Esophagus squamous epithelium (tissue), 5 donors: ENCODE data around the gene SLC9A7. TPM values are rescaled to one million over a fixed set of nuclear protein-coding genes. Genes with fewer than 3 reads are reported as not detected.
A peak's percentile ranks its signal among the peaks of the same experiment; 100 is the strongest.
"Not testable (repeated sequence)": the region's sequence is repeated elsewhere in the genome, so short reads cannot be mapped to it uniquely, and the experiment has no call there.

Experiments used
- DNase-seq: peaks from one replicate; lab custom pipeline; 2025; lab: John Stamatoyannopoulos, UW
- H3K27ac ChIP-seq, 4 donors: fragments of 200-600 bp; sonication (generic); one replicate each; pipeline ENCODE4 v1.5.1; 2016 to 2019; ENCODE audit warnings: mild to moderate bottlenecking in 1 of 4
- H3K27me3 ChIP-seq, 4 donors: fragments of 200-600 bp; sonication (generic); 1 replicate in 3 of 4; 2 replicates in 1 of 4; pipeline versions ENCODE4 v1.5.1 to v1.6.0; 2017 to 2021; ENCODE audit warnings: antibody characterized with exemption in 1 of 4
- H3K36me3 ChIP-seq, 3 donors: fragments of 200-600 bp; sonication (generic); one replicate each; pipeline ENCODE4 v1.5.1; 2016 to 2019
- H3K4me1 ChIP-seq, 3 donors: fragments of 200-600 bp; sonication (generic); one replicate each; pipeline ENCODE4 v1.5.1; 2017 to 2019
- H3K4me3 ChIP-seq, 4 donors: fragments of 200-600 bp; sonication (generic); 1 replicate in 3 of 4; 2 replicates in 1 of 4; pipeline ENCODE4 v1.5.1; 2016 to 2019; ENCODE audit warnings: mild to moderate bottlenecking in 2 of 4, moderate library complexity in 1 of 4
- H3K9me3 ChIP-seq, 3 donors: fragments of 200-600 bp; sonication (generic); one replicate each; pipeline ENCODE4 v1.5.1; 2016 to 2019
- POLR2A ChIP-seq, 4 donors: fragments of 450-650 bp; IDR thresholded peaks; one replicate each; pipeline ENCODE4 v1.6.1; 2017; ENCODE audit warnings: antibody characterized with exemption in 4 of 4, mild to moderate bottlenecking in 4 of 4, moderate library complexity in 3 of 4
- WGBS, 2 donors: methylation state at CpG; one replicate each; pipeline ENCODE4 v1.1.5; 2018; 5-methylcytosine and 5-hydroxymethylcytosine counted together
- intact Hi-C: fragments of 100-400 bp; cut with DNase I; formaldehyde crosslinking; loops from one replicate; pipeline ENCODE4 v1.15.0; 2022
- total RNA-seq, 4 donors: library from RNA; depleted of rRNA; stranded (reverse); fragments of >200 nt; gene quantifications; one replicate each; pipeline ENCODE4 v1.1.0, GENCODE V29; 2016
- TF ChIP-seq, protein P1 (sequence below), 6 experiments: fragments of 450-650 bp in 4 of 6; fragments of 200-600 bp in 2 of 6; sonication (generic) in 2 of 6; IDR thresholded peaks; one replicate each; pipeline ENCODE4 v1.5.1; 2016 to 2019; ENCODE audit warnings: antibody characterized with exemption in 6 of 6, mild to moderate bottlenecking in 4 of 6, moderate library complexity in 4 of 6
- donor health status: DM: yes; HTN: yes; CAD: no.

SLC9A7 gene
- total RNA-seq, 4 donors from 2014 or later = 6.4 to 16.4 (median 8.4) TPM

DNA sequence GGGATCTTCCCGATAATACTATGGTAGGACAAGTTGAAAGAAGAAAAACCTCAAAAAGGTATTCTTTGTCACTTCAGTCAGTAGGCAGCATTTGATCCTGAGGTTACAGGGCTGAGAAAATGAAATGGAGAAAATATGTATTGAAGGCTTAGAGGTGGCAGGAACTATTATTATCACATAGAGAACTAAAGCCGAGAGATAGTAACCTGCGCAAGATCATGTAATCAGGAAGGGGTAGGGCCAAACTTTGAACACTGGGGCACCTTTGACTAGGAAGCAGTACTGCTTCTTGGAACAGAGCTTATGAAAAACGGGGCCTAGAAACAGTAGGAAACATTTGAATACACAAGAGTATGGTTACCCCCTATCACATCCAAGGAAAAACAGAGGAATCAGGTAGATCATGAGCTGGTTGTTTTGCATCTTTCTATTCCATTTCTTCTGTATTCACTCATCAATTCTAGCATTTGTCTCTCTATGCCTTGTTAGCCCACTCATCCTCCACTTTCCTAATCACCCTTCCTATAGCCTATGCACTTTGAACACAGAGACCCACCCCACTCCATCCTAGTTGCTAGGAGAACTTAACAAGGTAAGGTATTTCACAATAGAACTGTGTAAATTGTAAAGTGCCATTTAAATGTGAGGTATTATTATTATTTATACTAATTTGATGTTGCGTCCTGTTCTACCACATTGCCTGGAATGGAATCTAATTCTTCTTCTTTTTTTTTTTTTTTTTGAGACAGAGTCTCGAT, 34.6 kb upstream of the SLC9A7 start:
- Histone ChIP-seq H3K27me3 (no peaks in the 10 kb centered on the region), H3K27ac (peak overlapping the region in 3 of 4 donors; percentile 65 to 85 (median 79)), H3K4me1 (peaks cover 0 to 28% (median 10%) of the 10 kb centered on the region in 3 donors), H3K36me3 (no peaks in the 10 kb centered on the region), H3K4me3 (no peak overlapping the region), H3K9me3 (no peaks in the 10 kb centered on the region)
- intact Hi-C loops = no loop called here
- DNase-seq = no peak
- TF ChIP-seq, protein P1, sequence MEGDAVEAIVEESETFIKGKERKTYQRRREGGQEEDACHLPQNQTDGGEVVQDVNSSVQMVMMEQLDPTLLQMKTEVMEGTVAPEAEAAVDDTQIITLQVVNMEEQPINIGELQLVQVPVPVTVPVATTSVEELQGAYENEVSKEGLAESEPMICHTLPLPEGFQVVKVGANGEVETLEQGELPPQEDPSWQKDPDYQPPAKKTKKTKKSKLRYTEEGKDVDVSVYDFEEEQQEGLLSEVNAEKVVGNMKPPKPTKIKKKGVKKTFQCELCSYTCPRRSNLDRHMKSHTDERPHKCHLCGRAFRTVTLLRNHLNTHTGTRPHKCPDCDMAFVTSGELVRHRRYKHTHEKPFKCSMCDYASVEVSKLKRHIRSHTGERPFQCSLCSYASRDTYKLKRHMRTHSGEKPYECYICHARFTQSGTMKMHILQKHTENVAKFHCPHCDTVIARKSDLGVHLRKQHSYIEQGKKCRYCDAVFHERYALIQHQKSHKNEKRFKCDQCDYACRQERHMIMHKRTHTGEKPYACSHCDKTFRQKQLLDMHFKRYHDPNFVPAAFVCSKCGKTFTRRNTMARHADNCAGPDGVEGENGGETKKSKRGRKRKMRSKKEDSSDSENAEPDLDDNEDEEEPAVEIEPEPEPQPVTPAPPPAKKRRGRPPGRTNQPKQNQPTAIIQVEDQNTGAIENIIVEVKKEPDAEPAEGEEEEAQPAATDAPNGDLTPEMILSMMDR (IDR thresholded peaks at IDR 0.05) = no peak
- no peak for TF ChIP-seq POLR2A (IDR thresholded peaks at IDR 0.05)
- WGBS, 2 donors = 62 to 82% methylated on average over 5 to 6 of the region's 6 CpGs

- intact Hi-C loops = no loop called here
- peaks cover 0 to 28% (median 10%) of the 10 kb centered on the region in 3 donors for H3K4me1 ChIP-seq
- H3K9me3 ChIP-seq = no peaks in the 10 kb centered on the region
- no peak for DNase-seq
- H3K27ac ChIP-seq = peak overlapping the region; percentile 17 to 85 (median 72)
- no peak overlapping the region for H3K4me3 ChIP-seq
- H3K27me3 ChIP-seq = no peaks in the 10 kb centered on the region
- H3K36me3 ChIP-seq = no peaks in the 10 kb centered on the region
- WGBS, 2 donors = 36 to 40% methylated on average over 4 of the region's 4 CpGs
- TF ChIP-seq, protein P1 (IDR thresholded peaks at IDR 0.05) = no peak
- TF ChIP-seq POLR2A (IDR thresholded peaks at IDR 0.05) = no peak
Measured at GRCh38 chrX:46792810-46793188, 33.9 kb upstream of the SLC9A7 start.

DNA sequence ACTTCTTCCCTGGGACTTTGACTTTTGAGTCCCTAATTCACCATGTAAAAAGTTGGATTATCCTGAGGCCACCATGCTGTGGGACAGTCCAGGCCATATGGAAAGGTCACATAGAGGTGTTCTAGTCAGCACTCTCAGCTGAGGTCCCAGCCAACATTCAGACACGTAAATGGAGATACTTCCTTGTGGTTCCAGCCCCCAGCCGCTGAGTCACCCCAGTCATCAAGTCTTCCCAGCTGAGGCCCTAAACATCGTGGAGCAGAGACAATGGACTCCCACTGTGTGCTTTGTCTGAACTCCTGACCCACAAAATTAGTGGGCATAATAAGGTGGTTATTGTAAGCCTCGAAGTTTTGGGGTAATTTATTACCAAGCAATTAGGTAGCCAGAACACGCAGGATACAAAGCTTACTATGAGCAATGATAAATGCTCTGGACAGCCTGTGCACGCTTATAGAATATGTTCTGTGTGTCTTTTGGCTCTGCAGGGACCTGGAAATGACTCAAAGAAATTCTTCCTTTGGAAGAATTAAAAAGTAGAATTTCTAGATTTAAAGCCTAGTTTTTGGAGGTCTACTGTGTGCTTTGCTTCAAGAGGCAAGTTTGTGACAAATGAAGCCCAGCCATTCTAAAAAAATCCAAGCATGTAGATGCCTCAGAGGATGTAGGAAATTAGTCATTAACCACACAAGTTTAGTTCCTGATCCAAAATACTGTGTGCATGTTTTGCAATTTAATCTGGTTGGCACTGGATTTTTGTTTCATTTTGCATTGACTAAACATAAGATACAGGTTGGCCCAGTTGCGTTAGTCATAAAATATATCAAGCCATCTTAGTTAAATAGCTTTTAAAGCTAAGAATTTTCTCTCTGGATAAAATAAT, 33.2 kb upstream of the SLC9A7 start:
- intact Hi-C loops = no loop called here
- 19 to 31% methylated on average over 4 to 7 of the region's 7 CpGs for WGBS, 2 donors
- no peaks in the 10 kb centered on the region for H3K36me3 ChIP-seq
- TF ChIP-seq POLR2A (IDR thresholded peaks at IDR 0.05) = no peak
- TF ChIP-seq, protein P1 (IDR thresholded peaks at IDR 0.05) = no peak
- peak overlapping the region; percentile 65 to 85 (median 77) for H3K27ac ChIP-seq
- H3K4me1 ChIP-seq = peaks cover 0 to 28% (median 10%) of the 10 kb centered on the region in 3 donors
- H3K27me3 ChIP-seq = no peaks in the 10 kb centered on the region
- DNase-seq = no peak
- no peaks in the 10 kb centered on the region for H3K9me3 ChIP-seq
- H3K4me3 ChIP-seq = no peak overlapping the region

DNA sequence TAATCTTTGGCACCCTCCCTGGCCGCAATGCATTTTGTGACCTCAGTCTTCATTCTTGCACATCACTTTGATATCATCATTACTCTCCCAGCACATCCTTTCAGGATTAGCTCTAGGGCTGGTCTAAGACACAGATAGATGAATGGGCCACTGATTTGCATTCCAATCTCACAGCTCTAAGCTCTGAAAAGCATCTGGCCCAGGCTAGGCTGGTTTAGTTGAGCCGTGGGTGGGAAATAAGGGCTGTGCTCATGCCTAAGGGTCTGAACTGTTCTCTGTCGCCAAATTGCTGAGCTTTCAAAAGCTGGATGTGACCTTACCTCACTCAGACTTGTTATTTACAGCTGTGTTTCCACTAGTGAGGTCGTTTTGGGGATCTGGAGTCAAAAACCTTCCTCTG, 30.0 kb upstream of the SLC9A7 start:
- H3K36me3 ChIP-seq = no peaks in the 10 kb centered on the region
- no peak for DNase-seq
- H3K27ac ChIP-seq = no peak overlapping the region
- 41 to 42% methylated on average over 4 of the region's 4 CpGs for WGBS, 2 donors
- intact Hi-C loops = no loop called here
- H3K27me3 ChIP-seq = no peaks in the 10 kb centered on the region
- no peak overlapping the region for H3K4me3 ChIP-seq
- peaks cover 0 to 28% (median 10%) of the 10 kb centered on the region in 3 donors for H3K4me1 ChIP-seq
- H3K9me3 ChIP-seq = no peaks in the 10 kb centered on the region
- no peak for TF ChIP-seq POLR2A (IDR thresholded peaks at IDR 0.05)
- TF ChIP-seq, protein P1 (IDR thresholded peaks at IDR 0.05) = no peak

DNA sequence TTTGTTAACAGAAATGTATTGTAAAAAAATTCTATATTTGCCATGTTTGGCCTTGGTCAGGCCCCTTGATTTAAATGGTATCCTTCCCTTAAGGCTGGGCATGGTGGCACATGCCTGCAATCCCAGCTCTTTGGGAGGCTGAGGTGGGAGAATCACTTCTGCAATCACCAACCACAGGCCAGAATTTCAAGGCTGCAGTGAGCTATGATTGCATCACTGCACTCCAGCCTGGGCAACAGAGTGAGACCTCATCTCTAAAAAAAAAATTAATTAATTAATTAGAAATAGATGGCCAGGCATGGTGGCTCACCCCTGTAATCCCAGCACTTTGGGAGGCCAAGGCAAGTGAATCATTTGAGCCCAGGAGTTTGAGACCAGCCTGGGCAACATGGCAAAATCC, 25.5 kb upstream of the SLC9A7 start:
- H3K27me3 ChIP-seq, intact Hi-C loops, DNase-seq, H3K27ac ChIP-seq, H3K36me3 ChIP-seq, H3K4me3 ChIP-seq, H3K4me1 ChIP-seq, H3K9me3 ChIP-seq: not testable (repeated sequence)
